Smooth muscle cell (in vitro differentiated cells): ENCODE data around the gene SBK3. TPM values are rescaled to one million over a fixed set of nuclear protein-coding genes. Genes with fewer than 3 reads are reported as not detected.

ENCODE experiments used
- DNase-seq: peaks from one replicate; lab custom pipeline; 2025; ENCODE audit not compliant: unreplicated experiment; lab: John Stamatoyannopoulos, UW
- H2AFZ ChIP-seq: fragments of 200-600 bp; sonication (generic); 2 replicates; pipeline ENCODE4 v1.6.0; 2016; ENCODE audit warnings: antibody characterized with exemption, low read depth, mild to moderate bottlenecking
- H3F3A ChIP-seq: fragments of 200-600 bp; sonication (generic); 2 replicates; pipeline ENCODE4 v1.6.0; 2017; ENCODE audit warnings: antibody characterized with exemption, low read depth
- H3K27ac ChIP-seq: fragments of 200-600 bp; sonication (generic); 2 replicates; pipeline ENCODE4 v1.5.1; 2016; ENCODE audit warnings: low read depth, mild to moderate bottlenecking
- H3K27me3 ChIP-seq: fragments of 200-600 bp; sonication (generic); 2 replicates; pipeline ENCODE4 v1.6.1; 2016; ENCODE audit warnings: low read depth, mild to moderate bottlenecking
- H3K36me3 ChIP-seq: fragments of 200-600 bp; sonication (generic); 2 replicates; pipeline ENCODE4 v1.5.1; 2016; ENCODE audit warnings: low read depth
- H3K4me1 ChIP-seq: fragments of 200-600 bp; sonication (generic); 2 replicates; pipeline ENCODE4 v1.5.1; 2016; ENCODE audit warnings: low read depth
- H3K4me2 ChIP-seq: fragments of 200-600 bp; sonication (generic); 2 replicates; pipeline ENCODE4 v1.6.0; 2016; ENCODE audit warnings: mild to moderate bottlenecking
- H3K4me3 ChIP-seq: fragments of 200-600 bp; sonication (generic); 2 replicates; pipeline ENCODE4 v1.5.1; 2016; ENCODE audit warnings: mild to moderate bottlenecking
- H3K79me2 ChIP-seq: fragments of 200-600 bp; sonication (generic); 2 replicates; pipeline ENCODE4 v1.6.0; 2016; ENCODE audit warnings: low read depth, mild to moderate bottlenecking
- H3K9ac ChIP-seq: fragments of 200-600 bp; sonication (generic); 2 replicates; pipeline ENCODE4 v1.6.0; 2016; ENCODE audit warnings: low read depth
- H3K9me3 ChIP-seq: fragments of 200-600 bp; sonication (generic); replicated peaks from 2 replicates; pipeline ENCODE4 v1.5.1; 2016; ENCODE audit warnings: low read depth
- H4K20me1 ChIP-seq: fragments of 200-600 bp; sonication (generic); 2 replicates; pipeline ENCODE4 v1.6.0; 2016; ENCODE audit warnings: low read depth
- CTCF ChIP-seq: fragments of 200-600 bp; sonication (generic); IDR thresholded peaks from 2 replicates; pipeline ENCODE4 v1.5.1; 2017; ENCODE audit warnings: borderline replicate concordance, mild to moderate bottlenecking, antibody characterized with exemption; ENCODE audit not compliant: insufficient read depth, poor library complexity, severe bottlenecking
- WGBS: methylation state at CpG from one replicate; pipeline ENCODE4 v1.1.7; 2016; ENCODE audit warnings: low lambda C conversion rate; 5-methylcytosine and 5-hydroxymethylcytosine counted together
- polyA plus RNA-seq: library from polyadenylated mRNA; unstranded; fragments of >200 nt; fragmentation: Nextera tagmentation; extraction: Ambion mirVana; gene quantifications from 2 replicates; pipeline ENCODE4 v1.2.1, GENCODE V29; 2016
- total RNA-seq: library from RNA; depleted of rRNA; stranded (reverse); fragments of >200 nt; gene quantifications from 2 replicates; pipeline ENCODE4 v1.2.3, GENCODE V29; 2014

The SBK3 gene
- total and polyA plus RNA-seq, 2 experiments from 2014 or later: not detected

GRCh38 chr19:55550321-55550650 lies 4.9 kb upstream of the SBK3 start:
- no peak for DNase-seq
- Histone ChIP-seq H3K27ac (no peak overlapping the region), H3K4me3 (no peak overlapping the region), H3K79me2 (no peaks in the 10 kb centered on the region), H3K9me3 (no peaks in the 10 kb centered on the region), H2AFZ (peak overlapping the region; percentile 73), H3K36me3 (no peaks in the 10 kb centered on the region), H3F3A (peaks cover 4% of the 10 kb centered on the region), H3K9ac (peak overlapping the region; percentile 44), H4K20me1 (no peaks in the 10 kb centered on the region), H3K4me1 (peaks cover 44% of the 10 kb centered on the region), H3K4me2 (peak overlapping the region; percentile 83), H3K27me3 (no peaks in the 10 kb centered on the region)
- no peak for TF ChIP-seq CTCF
- WGBS: 11% methylated on average over 7 of the region's 7 CpGs

GRCh38 chr19:55549500-55550320 lies 4.4 kb upstream of the SBK3 start:
- Histone ChIP-seq H3K36me3 (no peaks in the 10 kb centered on the region), H3K79me2 (no peaks in the 10 kb centered on the region), H3K9ac (peak overlapping the region; percentile 44), H3K4me3 (peak overlapping the region; percentile 18), H3K4me1 (peaks cover 44% of the 10 kb centered on the region), H3K4me2 (peak overlapping the region; percentile 83), H3K9me3 (no peaks in the 10 kb centered on the region), H3K27ac (peak overlapping the region; percentile 76), H2AFZ (peak overlapping the region; percentile 73), H4K20me1 (no peaks in the 10 kb centered on the region), H3F3A (peaks cover 4% of the 10 kb centered on the region), H3K27me3 (no peaks in the 10 kb centered on the region)
- TF ChIP-seq CTCF: no peak
- WGBS: 16% methylated on average over 36 of the region's 36 CpGs
- no peak for DNase-seq

GRCh38 chr19:55546822-55547614 lies 1.7 kb upstream of the SBK3 start:
- Histone ChIP-seq H3K4me1 (peaks cover 30% of the 10 kb centered on the region), H3K36me3 (no peaks in the 10 kb centered on the region), H3K9me3 (no peaks in the 10 kb centered on the region), H2AFZ (no peak overlapping the region), H3K79me2 (no peaks in the 10 kb centered on the region), H3K4me3 (no peak overlapping the region), H3K27me3 (no peaks in the 10 kb centered on the region), H3F3A (no peaks in the 10 kb centered on the region), H3K9ac (no peak overlapping the region), H3K4me2 (no peak overlapping the region), H3K27ac (peak overlapping the region; percentile 24), H4K20me1 (no peaks in the 10 kb centered on the region)
- WGBS: 56% methylated on average over 17 of the region's 17 CpGs
- TF ChIP-seq CTCF: no peak
- DNase-seq: no peak
